HL-60/S4 treated with retinoic acid at 250 ng/mL for 4 days and 3 days (cell line): ENCODE results near the gene CRHR2.

ENCODE experiments used
- in situ Hi-C: fragments of 300-500 bp; cut with MboI; formaldehyde crosslinking; loops from 2 replicates; pipeline ENCODE4 v1.7.0; 2022; ENCODE audit warnings: low sequenced_read_pairs

The CRHR2 gene

GRCh38 chr7:30707391-30708357, 25.4 kb upstream of the CRHR2 start:
- in situ Hi-C loops = no loop called here

- in situ Hi-C loops = no loop called here
These were observed 24.7 kb upstream of the CRHR2 start for GRCh38 chr7:30706908-30707307.

- in situ Hi-C loops = no loop called here
These were observed 24.1 kb upstream of the CRHR2 start for GRCh38 chr7:30706316-30706715.

DNA sequence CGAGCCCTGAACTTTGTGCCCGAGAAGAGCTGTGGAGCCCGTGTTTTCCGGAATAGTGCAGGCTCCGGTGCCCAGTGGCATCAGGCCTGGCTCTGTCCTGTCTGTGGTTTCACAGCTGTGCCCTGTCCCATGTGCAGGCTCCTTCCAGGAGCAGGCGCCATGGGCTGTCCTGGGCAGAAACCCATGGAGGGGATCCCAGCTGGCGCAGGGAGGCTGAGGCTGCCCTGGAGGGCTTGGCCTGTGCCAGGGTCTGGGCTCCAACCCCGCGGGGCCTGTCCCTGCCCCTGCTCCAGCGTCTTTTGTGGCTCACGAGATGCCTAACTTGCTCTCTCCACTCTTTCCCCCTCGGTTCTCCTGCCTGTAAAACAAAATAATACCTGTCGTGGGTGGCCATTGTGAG, 23.3 kb upstream of the CRHR2 start:
- in situ Hi-C loops = no loop called here

GRCh38 chr7:30705008-30705407, 22.8 kb upstream of the CRHR2 start:
- in situ Hi-C loops = no loop called here

DNA sequence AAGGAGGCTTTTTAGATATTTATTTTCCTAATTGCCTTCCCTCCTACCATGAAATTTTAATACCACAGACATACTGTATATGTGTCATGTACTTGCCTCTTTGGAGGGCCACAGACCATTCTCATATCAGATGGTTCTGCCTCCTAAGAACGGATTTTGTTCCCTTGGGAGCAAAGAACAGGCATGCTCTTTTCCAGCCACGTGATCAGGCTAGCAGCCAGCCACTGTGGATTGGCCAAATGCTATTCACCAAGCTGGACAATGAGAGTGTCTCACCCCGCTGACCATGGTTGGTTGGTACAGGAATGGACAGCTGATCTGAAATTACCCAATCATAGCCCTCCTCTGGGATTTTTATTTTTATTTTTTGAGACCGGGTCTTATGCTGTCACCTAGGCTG, 21.5 kb upstream of the CRHR2 start:
- in situ Hi-C loops = no loop called here

DNA sequence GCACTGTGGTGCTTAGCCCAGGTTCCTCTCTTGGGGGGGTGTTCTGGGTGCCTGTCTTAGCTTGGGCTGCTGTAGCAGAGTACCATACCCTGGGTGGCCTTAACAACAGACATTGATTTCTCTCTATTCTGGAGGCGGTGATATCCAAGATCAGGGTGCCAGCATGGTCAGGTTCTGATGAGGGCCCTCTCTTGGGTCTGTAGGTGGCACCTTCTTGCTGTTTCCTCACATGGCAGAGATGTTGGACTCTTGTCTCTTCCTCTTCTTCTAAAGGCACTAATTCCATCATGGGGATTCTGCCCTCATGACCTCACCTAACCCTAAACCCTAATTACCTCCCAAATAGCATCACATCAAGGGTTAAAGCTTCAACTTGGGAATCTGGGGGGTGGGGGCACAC, 19.9 kb upstream of the CRHR2 start:
- in situ Hi-C loops = no loop called here

DNA sequence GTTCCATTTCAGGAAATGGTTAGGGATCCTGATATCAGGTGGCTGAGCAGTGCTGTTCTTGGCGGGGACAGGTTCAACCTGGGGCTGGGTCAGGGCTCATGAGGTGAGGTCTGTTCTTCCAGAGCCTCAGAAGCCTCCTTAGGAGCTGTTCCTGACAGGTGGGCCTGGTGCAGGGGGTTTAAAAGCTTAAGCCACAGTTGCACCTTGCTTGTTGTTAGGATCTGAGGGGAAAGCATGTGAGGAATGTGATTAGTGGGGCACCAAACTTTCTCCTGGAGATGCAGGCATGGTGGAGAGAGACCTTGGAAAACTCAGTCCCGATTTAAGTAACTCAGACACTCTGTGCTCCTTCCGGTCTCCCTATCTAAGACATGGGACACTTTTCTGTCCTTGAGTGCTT, 18.7 kb upstream of the CRHR2 start:
- in situ Hi-C loops = no loop called here

GRCh38 chr7:30699706-30700495, 17.6 kb upstream of the CRHR2 start:
- in situ Hi-C loops = no loop called here

GRCh38 chr7:30698481-30698880, 16.2 kb upstream of the CRHR2 start:
- in situ Hi-C loops = no loop called here

DNA sequence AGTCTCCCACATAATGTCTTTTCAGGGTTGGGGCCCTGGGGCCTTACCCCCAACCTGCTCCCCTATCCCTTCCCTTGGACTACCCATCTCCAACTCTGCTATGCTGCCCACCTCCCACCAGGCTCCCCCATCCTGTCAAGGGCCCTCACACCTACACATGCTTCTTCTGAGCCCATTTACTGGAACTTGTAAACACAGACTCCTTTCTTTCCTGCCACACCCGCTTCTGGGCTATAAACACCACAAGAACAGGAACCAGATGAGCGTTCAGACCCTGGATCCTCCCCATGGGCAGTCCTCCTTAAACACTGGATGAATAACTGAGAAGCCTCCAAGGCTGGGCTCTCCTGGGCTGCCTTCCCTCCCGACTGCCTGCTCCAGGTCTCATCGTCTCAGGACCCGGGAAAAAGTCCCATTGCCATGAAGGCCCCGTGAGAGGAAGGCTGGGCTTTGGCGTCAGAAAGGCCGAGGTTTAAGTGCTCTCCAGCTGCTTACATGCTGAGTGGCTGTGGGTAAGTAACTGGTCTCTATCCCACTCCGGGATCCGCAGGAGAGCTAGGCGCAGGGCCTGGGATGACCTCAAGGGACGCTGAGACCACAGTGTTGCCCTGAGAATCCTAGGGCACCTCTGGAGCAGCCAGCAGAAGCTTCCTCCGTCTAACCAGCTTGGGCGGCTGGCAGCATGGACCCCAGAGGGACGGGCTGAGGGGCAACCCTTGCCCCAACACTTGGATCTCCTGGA, 15.6 kb upstream of the CRHR2 start:
- in situ Hi-C loops = no loop called here

- in situ Hi-C loops = no loop called here
These were observed 12.8 kb upstream of the CRHR2 start for GRCh38 chr7:30694774-30695721.

DNA sequence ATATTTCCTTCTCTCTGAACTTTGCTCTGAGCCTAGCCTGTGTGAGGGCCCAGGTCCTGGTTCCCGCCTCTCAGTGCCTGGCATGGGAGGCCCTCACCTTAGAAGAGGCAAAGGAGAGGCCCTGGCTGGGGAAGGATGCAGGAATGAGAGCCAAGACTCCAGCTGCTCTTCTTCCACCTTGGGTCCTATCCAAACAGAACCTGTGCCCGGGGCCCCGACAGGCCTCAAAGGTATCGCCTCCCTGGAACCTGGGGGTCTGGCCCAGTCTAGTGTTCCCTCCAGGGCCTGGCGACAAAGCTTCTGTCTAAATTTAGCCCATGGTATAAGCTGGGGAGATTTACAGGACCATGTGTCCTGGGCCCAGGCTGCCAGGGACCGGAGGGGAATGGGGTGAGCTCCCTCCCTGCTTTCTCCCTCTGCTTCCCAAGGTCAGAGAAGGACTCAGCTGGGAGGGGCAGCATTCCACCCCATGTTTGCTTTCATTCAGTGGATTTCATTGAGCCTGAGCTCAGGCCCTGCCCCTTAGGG, 12.0 kb upstream of the CRHR2 start:
- in situ Hi-C loops = no loop called here

- in situ Hi-C loops = no loop called here
These were observed 10.6 kb upstream of the CRHR2 start for GRCh38 chr7:30692882-30693281.

DNA sequence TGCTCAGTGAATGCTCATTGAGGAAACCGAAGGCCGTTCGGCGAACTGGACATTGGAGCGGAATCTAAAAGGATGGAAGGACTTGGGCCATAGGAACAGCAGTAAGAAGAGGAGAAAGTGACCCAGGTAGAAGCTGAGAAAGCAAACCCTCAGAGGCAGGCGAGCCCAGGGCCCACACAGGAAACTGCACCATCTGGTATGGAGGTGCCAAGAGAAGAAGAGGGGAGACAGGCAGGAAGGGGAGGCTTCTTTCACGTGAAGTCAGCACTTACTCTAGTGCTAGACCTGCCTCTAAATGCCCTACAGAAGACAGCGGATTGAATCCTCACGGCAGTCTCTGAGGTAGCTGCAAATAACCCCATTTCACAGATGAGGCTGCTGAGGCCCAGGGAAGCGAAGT, 10.2 kb upstream of the CRHR2 start:
- in situ Hi-C loops = no loop called here

GRCh38 chr7:30690011-30690410, 7.8 kb upstream of the CRHR2 start:
- in situ Hi-C loops = no loop called here

GRCh38 chr7:30688718-30689221, 6.5 kb upstream of the CRHR2 start:
- in situ Hi-C loops = no loop called here

DNA sequence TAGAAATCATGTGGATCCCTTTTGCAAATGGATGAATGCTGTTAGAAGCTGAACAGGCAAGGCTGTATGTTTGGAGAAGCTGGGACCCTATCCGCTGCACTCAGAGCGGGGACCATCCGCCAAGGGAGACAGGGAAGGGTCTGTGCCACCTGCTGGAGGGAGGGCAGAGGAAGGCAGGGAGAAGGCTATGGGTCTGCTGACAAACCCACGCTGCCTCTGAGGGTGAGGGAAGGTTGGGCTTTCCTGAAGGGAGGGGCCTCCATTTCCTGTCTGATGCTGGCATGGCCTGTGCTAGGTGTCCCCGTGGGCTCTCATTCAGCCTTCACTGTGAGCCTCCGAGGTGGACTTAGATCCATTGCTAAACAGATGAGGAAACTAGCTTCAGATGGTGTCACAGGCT, 5.3 kb upstream of the CRHR2 start:
- in situ Hi-C loops = no loop called here

DNA sequence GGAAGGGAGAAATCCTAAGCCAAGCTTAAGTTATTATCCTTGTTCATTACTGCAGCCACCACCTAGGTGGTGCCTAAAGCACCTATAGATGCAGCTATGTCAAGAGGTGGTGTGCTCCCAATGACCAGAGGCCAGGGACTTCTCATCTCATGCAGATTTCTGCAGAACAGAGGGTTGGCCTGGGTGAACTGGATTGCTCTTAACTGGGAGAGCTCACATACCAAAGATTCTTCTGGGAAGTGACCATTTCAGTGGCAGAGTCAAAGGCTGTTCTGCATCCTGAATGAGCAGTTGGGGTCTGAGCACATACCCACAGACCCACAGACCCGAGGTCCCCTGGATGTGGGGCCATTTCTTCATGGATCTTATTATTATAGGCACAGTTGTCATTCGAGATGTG, 2.1 kb upstream of the CRHR2 start:
- in situ Hi-C loops = no loop called here

GRCh38 chr7:30683816-30684215, 1.6 kb upstream of the CRHR2 start:
- in situ Hi-C loops = no loop called here
